Stimulated activated CD8-positive, alpha-beta memory T cell treated with anti-CD3 and anti-CD28 coated beads, Interleukin-15, amount 100 ng/mL, for 48 hours (primary cell): ENCODE measurements around the gene NIPSNAP2.
A peak's percentile ranks its signal among the peaks of the same experiment; 100 is the strongest.
"Not testable (repeated sequence)": the region's sequence is repeated elsewhere in the genome, so short reads cannot be mapped to it uniquely, and the experiment has no call there.

ENCODE experiments used
- DNase-seq, 2 donors: peaks; one replicate each; pipeline ENCODE4 v3.0.0-alpha.2; 2020; ENCODE audit warnings: low read depth in 2 of 2

The NIPSNAP2 gene

DNA sequence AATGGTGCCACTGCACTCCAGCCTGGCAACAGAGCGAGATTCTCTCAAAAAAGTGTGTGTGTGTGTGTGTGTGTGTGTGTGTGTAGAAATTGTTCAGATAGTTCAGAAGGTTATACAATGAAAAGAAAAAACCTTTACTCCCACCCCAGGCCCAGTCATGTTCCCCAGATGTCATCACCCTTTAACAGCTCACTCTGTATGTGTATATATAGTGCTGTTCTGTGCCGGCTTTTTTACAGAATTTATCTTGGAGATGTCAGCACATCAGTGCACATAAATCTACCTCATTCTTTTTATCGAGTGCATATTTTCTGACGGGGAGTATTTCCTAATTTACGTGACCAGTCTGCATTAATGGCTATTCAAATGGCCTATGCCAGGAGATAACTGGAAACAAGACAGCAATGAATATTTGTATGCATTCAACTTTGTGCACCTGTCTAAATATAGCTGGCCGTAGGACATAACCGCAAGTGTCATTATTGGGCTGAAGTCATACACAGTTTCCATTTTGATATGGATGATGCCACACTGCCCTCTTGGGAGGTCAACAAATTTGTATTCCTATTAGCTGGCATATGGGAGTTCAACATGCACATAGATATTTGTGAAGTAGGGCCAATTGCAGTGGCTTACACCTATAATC lies 11.7 kb downstream of the NIPSNAP2 start:
- no peak for DNase-seq

DNA sequence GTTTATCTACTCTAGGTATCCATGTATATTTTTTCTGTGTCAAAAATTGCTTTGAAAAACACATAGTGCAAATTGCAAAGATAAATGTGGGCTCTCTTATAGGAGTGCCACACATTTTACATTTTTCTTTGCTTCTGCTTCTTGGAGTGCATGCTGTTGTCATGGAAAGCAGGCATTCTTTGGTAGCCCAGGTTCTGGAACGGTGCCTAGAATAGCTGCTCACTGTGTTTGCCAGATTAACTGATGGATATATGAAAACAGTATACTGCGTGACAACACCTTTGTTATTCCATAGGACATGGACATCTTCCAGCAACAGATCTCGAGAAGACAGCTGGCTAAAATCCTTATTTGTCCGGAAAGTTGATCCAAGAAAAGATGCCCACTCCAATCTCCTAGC lies 13.4 kb downstream of the NIPSNAP2 start:
- no peak for DNase-seq

DNA sequence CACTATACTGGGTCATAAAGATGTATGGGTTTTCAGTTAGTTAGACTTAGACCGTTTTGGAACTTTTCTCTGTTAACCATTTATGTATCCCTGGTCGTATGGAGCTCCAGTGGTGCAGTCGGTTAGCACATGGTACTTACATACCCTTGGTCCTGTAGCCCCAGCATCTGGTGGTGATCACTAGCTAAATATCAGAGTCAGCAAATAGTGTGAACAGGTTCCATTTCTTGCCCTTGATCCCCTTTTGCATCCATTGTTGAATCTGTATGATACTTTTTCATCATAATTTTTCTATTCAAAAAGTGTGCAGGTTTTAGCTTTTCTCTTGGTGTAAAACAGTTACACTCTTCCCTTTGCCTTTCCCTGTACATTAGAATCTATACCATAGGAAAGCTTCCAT lies 15.9 kb downstream of the NIPSNAP2 start:
- no peak for DNase-seq

DNA sequence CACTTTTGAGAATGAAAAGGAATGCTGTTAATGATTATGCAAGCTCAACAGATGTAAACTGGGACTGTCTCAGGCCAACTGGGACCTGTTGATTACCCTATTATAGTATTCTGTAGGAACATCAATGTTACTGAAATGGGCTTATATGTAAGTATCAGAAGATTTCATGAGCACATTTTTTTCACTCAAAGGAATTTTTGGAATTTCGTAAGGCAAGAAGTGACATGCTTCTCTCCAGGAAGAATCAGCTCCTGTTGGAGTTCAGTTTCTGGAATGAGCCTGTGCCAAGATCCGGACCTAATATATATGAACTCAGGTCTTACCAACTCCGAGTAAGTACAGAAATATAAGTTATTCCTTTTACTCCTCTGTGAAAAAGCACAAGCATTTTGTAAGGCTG lies 19.2 kb downstream of the NIPSNAP2 start:
- no peak for DNase-seq

DNA sequence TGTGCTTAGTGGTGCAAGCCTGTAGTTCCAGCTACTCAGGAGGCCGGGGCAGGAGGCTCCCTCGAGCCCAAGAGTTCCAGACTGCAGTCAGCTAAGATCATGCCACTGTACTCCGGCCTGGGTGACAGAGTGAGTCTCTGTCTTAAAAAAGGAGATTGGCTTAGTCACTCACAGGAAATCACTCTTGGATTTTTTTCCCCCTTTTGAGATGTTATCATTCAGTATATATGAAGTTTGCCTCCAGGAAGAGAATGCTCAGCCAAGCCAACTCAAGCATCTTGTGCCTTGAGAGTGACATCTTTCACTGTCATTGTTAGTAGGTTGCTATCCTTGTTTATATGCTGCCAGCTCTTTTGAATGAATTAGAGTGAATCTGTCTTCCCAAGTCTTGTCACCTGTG lies 28.0 kb downstream of the NIPSNAP2 start:
- DNase-seq: no peak

DNA sequence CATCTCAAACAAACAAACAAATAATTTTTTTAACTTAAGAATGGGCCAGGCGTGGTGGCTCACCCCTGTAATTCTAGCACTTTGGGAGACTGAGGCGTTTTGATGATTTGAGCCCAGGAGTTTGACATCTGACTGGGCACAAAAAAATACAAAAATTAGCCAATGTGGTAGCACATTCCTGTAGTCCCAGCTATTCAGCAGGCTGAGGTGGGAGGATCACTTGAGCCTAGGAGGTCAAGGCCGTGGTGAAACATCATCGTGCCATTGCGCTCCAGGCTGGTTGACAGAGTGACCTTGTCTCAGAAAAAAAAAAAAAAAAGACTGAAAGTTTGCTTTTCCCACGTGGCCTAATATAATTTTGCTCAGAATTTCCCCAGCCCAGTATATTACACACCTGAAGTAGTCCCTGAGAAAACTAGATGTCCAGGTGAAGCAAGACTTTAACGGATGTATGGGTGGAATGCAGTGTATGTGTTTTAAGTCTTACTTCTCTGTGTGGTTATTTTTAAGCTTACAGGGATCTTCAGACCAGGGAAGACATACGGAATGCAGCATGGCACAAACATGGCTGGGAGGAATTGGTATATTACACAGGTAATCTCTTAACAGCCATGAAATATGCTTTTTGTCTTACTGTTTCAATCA lies 32.6 kb downstream of the NIPSNAP2 start:
- no peak for DNase-seq

DNA sequence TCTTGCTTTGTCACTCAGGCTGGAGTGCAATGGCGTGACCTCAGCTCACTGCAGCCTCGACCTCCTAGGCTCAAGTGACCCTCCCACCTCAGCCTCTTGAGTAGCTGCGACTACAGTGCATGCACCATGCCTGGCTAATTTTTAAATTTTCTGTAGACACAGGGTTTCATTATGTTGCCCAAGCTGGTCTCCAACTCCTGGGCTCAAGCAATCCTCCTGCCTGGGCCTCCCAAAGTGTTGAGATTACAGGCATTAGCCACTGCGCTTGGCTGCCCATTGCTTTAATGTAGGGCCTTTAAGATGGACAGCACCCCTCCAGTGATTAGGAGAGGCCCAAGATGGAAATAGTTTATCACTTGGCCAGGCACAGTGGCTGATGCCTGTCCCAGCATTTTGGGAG lies 39.4 kb downstream of the NIPSNAP2 start:
- no peak for DNase-seq

DNA sequence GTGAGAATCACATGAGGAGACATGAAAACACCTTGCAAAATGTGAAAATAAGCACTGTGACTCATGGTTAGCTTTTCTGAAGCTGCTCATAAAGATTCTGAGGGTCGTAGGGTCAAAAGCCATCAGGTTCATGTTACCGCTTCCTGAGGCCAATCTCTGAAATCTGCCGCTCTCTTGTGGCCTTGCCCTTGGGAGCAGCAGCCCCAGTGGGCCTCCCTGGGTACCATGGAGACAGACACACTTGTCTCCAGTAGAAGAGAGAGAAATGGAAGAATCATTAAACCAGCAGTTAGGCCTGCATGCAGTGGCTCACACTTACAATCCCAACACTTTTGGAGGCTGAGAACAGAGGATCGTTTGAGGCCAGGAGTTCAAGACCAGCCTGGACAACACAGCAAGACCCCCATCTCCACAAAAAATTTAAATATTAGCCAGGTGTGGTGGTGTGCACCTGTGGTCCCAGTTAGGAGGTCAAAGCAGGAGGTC lies 42.8 kb downstream of the NIPSNAP2 start:
- DNase-seq: no peak

DNA sequence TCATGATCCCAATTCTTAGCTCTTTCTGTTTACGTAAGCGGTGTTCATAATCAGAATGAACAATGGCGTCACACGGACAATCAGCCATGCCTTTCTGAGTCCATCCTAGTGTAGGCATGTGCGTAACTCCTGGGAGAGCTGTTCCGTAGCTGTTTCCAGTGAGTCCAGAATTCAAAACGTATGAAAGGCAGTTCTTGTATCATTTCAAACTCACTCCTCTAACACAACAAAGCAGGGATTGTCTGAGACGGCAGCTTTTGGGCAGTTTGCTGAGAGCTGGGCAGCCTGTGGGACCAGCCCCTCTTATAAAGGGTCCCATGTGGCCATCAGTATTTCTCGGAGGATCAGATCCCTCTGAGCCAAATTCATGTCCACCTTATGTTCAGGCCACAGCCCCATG lies 43.5 kb downstream of the NIPSNAP2 start:
- no peak for DNase-seq

DNA sequence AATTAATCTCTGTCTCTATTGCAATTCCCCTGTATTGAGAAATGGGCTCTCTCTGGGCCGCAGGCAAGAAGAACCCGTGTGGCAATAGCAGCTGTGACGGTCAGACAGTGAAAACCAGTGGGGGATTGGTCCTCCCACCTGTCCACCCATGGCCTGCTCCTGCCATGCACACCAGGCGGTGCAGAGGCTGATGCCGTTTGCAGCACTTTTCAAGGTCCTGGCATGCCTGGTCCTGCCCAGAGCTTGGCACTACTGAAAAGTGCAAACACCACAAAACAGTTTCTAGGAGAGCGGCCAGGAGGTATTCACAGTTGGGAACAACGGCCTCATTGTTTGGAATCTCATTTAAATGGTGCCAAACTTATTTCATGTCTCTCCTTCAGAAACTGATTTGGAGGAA lies 45.3 kb downstream of the NIPSNAP2 start:
- DNase-seq: no peak

DNA sequence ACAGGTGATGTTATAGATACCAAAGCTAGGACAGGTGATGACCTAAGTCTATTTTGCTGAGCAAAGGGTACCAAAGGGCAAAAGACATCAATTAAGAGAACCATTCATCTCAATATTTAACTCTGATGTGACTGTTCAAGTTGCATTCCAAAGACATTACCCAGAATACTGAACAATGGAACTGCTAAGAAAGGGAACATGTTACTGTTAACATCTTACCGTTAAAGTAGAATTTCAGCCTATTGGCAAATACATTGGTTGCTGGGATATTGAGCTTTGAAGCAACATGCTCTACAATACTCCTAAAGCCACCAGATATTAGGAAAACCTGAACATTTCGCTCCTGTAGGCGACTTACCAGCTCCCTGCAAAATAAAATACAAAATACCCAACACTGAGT lies 52.6 kb downstream of the NIPSNAP2 start:
- DNase-seq: not testable (repeated sequence)

DNA sequence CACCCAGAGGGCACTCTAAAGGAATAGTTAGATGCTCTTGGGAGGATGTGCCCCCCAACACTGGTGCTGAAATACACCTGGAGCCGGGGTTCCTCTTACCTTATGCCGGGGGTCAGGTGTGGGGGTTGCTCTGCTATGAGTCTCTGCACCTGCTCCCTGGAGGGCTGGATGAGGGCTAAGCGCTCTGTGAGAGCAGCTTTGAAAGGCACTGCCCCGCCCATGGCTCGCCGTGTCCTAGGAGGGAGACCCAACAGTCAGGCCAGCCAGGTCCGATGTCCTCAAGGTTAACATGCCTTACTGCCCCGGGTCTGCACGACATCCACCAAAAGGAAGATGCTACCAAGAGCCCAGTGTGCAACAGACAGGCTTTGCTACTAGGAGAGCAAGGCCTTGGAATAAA lies 55.1 kb downstream of the NIPSNAP2 start:
- DNase-seq: no peak

DNA sequence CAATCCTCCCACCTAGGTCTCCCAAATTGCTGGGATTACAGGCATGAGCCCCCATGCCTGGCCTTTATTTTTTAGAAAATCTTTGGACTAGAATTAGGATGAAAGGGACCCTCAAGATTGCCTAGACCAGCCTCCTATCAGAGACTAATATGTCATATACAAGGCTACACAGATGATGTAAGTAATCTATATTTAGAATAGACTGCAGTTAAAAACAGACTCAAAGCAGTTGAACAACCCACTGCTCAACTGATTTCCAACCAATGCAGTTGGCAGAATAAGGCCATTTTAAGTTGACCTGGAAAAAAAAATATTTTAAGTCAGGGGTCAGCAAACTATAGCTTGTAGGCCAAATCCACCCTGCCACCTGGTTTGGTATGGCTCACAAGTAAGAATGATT lies 59.1 kb downstream of the NIPSNAP2 start:
- DNase-seq: no peak

DNA sequence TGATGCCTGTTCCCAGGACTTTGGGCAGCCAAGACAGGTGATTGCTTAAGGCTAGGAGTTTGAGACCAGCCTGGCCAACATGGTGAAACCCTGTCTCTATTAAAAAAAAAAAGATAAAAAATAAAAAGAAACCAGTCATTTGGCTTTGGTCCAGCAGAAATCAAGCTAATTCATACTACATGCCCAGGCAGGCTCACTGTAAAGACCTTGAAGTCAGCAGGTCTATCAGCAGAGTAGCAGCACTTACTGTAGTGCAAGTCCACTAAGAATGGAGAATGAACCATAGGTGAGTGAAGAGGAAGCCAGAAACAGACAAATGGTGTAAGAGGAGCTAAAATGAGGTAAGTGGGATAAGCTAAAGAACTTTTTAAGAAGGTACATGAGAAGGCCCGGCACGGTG lies 62.2 kb downstream of the NIPSNAP2 start:
- DNase-seq: no peak

DNA sequence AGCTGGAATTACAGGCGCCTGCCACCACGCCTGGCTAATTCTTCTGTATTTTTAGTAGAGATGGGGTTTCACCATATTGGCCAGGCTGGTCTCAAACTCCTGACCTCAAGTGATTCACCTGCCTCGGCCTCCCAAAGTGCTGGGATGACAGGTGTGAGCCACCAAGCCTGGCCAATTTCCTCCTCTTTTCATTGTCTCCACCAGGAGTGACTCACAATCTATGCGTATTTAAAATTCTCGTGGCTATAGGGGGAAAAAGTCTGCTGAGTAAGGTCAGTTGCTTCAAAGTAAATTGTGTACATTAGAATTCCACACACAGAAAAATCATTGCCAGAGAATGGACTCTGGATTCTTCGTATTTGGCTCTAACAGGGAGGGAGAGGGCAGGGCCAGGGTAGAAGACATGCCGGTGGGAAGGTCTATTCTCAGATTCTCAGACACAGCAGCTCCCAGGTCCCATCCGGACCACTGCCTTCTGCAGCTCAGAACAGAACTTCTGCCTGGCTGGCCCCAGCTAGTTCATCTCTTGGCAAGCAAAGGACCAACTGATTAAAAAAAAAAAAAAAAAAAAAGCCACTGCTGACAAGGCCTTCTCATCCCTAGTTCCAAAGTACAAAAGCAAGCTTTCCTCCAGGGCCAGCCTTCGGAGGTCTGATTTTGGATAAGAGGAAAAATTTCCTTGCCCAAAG lies 64.7 kb downstream of the NIPSNAP2 start:
- no peak for DNase-seq

DNA sequence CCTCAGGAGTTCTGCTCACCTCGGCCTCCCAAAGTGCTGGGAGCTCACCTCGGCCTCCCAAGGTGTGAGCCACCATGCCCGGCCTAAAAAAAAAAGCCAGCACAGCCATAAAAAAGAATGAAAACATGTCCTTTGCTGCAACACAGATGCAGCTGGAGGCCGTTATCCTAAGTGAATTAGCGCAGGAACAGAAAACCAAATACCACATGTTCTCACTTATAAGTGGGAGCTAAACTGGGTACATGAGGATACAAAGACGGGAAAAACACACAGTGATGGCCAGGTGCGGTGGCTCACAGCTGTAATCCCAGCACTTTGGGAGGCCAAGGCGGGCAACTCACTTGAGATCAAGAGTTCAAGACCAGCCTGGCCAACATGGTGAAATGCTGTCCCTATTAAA lies 66.0 kb downstream of the NIPSNAP2 start:
- DNase-seq: no peak

DNA sequence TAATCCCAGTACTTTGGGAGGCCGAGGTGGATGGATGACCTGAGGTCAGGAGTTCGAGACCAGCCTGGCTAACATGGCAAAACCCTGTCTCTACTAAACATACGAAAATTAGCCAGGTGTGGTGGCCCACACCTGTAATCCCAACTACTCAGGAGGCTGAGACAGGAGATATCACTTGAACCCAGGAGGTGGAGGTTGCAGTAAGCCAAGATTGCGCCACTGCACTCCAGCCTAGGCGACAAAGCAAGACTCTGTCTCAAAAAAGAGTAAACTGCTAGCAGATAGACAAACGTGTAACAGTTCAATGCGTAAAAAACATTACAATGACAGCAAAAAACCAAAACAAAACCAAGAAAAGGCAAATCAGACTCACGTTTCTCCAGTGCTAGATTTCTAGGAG lies 67.2 kb downstream of the NIPSNAP2 start:
- DNase-seq: not testable (repeated sequence)

DNA sequence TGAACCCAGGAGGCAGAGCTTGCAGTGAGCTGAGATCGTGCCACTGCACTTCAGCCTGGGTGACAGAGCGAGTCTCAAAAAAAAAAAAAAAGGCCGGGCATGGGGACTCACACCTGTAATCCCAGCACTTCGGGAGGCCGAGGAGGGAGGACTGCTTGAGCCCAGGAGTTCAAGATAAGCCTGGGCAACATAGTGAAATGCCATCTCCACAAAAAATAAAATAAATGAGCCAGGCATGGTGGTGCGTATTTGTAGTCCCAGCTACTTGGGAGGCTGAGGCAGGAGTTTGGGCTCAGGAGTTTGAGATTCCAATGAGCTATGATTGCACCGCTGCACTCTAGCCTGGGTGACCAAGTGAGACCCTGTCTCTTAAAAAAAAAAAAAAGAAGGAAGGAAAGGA lies 68.2 kb downstream of the NIPSNAP2 start:
- not testable (repeated sequence) for DNase-seq

DNA sequence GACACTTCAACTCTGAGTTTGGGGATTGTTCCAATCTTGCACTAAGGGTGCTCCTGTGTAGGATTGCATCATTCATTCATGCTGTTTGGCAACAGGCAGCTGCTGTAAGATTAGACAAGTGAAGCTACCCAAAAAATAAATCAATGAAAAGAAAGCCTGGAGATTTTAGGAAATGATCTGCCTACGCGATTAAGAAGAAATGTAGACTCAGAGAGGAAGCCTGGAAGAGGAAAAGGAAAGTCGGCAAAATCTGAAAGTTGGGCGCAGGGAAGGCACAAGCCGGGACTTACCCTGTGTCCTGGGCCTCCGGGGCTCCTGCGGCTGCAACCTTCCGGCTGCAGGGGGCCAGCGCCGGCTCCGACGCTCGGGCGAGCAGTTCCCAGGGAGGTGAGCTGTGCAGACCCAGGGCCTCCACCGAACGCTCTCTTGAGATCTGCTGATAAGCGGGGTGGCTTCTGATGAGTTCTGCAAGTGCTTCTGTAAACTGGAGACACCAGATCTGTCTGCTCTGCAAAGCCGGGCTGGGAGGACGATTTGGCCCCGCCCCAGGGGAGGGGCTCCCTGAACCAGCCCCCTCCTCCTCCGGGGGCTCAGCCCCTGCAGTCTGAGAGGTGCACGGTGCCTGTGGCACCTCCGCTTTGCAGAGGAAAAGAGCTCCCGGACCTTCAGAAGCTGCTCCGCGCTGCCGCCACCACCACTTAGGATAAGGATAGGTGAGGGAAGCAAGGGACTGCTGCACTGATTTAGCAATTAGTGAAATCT lies 69.5 kb downstream of the NIPSNAP2 start:
- peak; percentile 60 to 68 for DNase-seq

DNA sequence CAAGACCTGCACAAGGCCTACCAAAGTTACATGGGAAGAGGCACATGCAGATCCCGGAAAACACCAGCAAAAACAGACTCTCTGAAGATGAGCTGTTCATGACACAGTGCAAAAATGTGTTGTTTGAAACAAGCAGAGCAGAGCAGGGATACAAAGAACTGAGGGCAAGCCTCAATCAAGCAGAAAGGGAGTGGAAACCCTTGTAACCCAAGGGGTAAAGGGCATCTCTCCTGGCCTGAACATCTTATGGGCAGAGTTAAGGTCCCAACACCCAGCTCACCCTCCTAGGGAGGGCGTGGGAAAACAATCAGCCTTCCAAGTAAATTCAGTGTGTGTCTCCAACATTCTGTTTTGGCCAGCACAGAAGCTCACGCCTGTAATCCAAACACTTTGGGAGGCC lies 76.3 kb downstream of the NIPSNAP2 start:
- no peak for DNase-seq

DNA sequence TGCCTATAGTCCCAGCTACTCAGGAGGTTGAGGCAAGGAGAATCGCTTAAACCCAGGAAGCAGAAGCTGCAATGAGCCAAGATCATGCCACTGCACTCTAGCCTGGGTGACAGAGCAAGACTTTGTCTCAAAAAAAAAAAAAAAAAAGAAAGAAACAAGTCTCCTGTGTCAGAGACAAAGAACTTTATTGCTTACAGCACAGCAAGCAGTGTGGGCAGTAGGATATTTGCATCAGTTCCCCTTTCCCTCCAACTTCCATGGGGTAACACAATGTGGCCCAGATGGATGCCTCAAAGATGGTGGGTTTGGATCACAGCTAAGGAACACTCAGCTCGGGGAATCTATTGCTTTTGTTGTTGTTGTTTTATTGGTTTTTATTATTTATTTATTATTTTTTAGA lies 81.4 kb downstream of the NIPSNAP2 start:
- DNase-seq: not testable (repeated sequence)

DNA sequence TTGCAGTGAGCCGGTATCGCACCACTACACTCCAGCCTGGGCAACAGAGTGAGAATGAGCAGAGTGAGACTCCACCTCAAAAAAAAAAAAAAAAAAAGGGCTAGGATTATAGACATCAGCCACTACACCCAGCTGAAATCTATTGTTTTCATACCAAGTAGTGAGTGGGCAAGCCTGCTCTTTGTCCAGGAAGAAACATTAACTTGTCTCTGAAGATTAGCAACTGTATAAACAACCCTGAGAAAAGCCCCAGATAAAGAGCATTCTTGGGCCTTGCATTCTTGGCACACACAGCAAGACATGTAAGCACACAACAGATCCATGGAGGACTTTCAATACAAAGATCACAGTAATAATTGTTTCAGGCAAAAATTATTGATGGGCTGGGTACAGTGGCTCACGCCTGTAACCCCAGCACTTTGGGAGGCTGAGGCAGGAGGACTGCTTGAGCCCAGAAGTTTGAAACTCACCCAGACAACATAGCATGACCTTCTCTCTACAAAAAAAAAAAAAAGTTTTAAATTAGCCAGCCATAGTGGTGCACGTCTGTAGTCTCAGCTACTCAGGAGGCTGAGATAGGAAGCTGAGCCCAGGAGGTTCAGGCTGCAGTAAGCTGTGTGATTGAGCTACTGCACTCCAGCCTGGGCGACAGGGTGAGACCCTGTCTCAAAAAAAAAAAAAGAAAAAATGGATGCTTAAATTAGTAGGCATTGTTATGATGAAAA lies 82.5 kb downstream of the NIPSNAP2 start:
- no peak for DNase-seq
